Glutamatergic neuron (in vitro differentiated cells): Measurements from ENCODE around the gene SIK3. TPM values are rescaled to one million over a fixed set of nuclear protein-coding genes. Genes with fewer than 3 reads are reported as not detected.

Experiments used
- DNase-seq: peaks from one replicate; pipeline ENCODE4 v3.0.0; 2022
- H3K27ac Mint-ChIP-seq: one replicate; pipeline ENCODE4 v1.8.0; 2020; ENCODE audit warnings: mild to moderate bottlenecking, mixed read lengths, inconsistent platforms; ENCODE audit not compliant: unreplicated experiment
- H3K27me3 Mint-ChIP-seq: one replicate; pipeline ENCODE4 v1.8.0; 2020; ENCODE audit warnings: mild to moderate bottlenecking, moderate library complexity, mixed read lengths, inconsistent platforms; ENCODE audit not compliant: unreplicated experiment
- H3K36me3 Mint-ChIP-seq: one replicate; pipeline ENCODE4 v1.8.0; 2020; ENCODE audit warnings: mild to moderate bottlenecking, mixed read lengths, inconsistent platforms; ENCODE audit not compliant: unreplicated experiment
- H3K4me1 Mint-ChIP-seq: one replicate; pipeline ENCODE4 v1.8.0; 2020; ENCODE audit warnings: mild to moderate bottlenecking, low read depth, mixed read lengths, inconsistent platforms; ENCODE audit not compliant: unreplicated experiment
- H3K4me3 Mint-ChIP-seq: one replicate; pipeline ENCODE4 v1.8.0; 2020; ENCODE audit warnings: mild to moderate bottlenecking, mixed read lengths, inconsistent platforms; ENCODE audit not compliant: unreplicated experiment
- H3K9me3 Mint-ChIP-seq: one replicate; pipeline ENCODE4 v1.8.0; 2020; ENCODE audit warnings: mild to moderate bottlenecking, moderate library complexity, mixed read lengths, inconsistent platforms; ENCODE audit not compliant: unreplicated experiment
- CTCF ChIP-seq: fragments of 200-600 bp; sonication (generic); IDR thresholded peaks from one replicate; pipeline ENCODE4 v1.5.0; 2021; ENCODE audit not compliant: partially characterized antibody, unreplicated experiment
- total RNA-seq: library from RNA; stranded (reverse); fragmentation: NEBNext Ultra II Directional; extraction: Animal tissue kit (Norgen Biotek cat#: 25700); gene quantifications from one replicate; pipeline ENCODE4 v1.2.1, GENCODE V29; 2021; ENCODE audit not compliant: unreplicated experiment

The SIK3 gene
- total RNA-seq, 1 donor from 2014 or later: 22.2 TPM

- no peak overlapping the region for H3K4me3 Mint-ChIP-seq
- no peak for DNase-seq
- TF ChIP-seq CTCF: no peak
- H3K36me3 Mint-ChIP-seq: no peaks in the 10 kb centered on the region
- no peak overlapping the region for H3K27ac Mint-ChIP-seq
- no peaks in the 10 kb centered on the region for H3K9me3 Mint-ChIP-seq
- H3K27me3 Mint-ChIP-seq: no peaks in the 10 kb centered on the region
- H3K4me1 Mint-ChIP-seq: peaks cover 2% of the 10 kb centered on the region
Measured at GRCh38 chr11:117044287-117045035, 53.8 kb downstream of the SIK3 start.

- TF ChIP-seq CTCF: no peak
- H3K27ac Mint-ChIP-seq: no peak overlapping the region
- no peaks in the 10 kb centered on the region for H3K9me3 Mint-ChIP-seq
- H3K36me3 Mint-ChIP-seq: no peaks in the 10 kb centered on the region
- H3K27me3 Mint-ChIP-seq: no peaks in the 10 kb centered on the region
- no peak overlapping the region for H3K4me3 Mint-ChIP-seq
- no peak for DNase-seq
- peaks cover 2% of the 10 kb centered on the region for H3K4me1 Mint-ChIP-seq
Measured at GRCh38 chr11:117042689-117043088, 55.5 kb downstream of the SIK3 start.

- H3K4me1 Mint-ChIP-seq: peaks cover 2% of the 10 kb centered on the region
- H3K4me3 Mint-ChIP-seq: no peak overlapping the region
- no peak overlapping the region for H3K27ac Mint-ChIP-seq
- DNase-seq: no peak
- no peak for TF ChIP-seq CTCF
- no peaks in the 10 kb centered on the region for H3K27me3 Mint-ChIP-seq
- H3K9me3 Mint-ChIP-seq: no peaks in the 10 kb centered on the region
- H3K36me3 Mint-ChIP-seq: no peaks in the 10 kb centered on the region
Measured at GRCh38 chr11:117039900-117040299, 58.3 kb downstream of the SIK3 start.

- H3K4me1 Mint-ChIP-seq: peaks cover 2% of the 10 kb centered on the region
- TF ChIP-seq CTCF: no peak
- no peak overlapping the region for H3K27ac Mint-ChIP-seq
- H3K9me3 Mint-ChIP-seq: no peaks in the 10 kb centered on the region
- H3K4me3 Mint-ChIP-seq: no peak overlapping the region
- H3K27me3 Mint-ChIP-seq: no peaks in the 10 kb centered on the region
- no peaks in the 10 kb centered on the region for H3K36me3 Mint-ChIP-seq
- no peak for DNase-seq
Measured at GRCh38 chr11:117039270-117039669, 59.0 kb downstream of the SIK3 start.

GRCh38 chr11:117037975-117038350 is 60.3 kb downstream of the SIK3 start:
- Mint-ChIP-seq H3K27ac (no peak overlapping the region), H3K36me3 (no peaks in the 10 kb centered on the region), H3K27me3 (no peaks in the 10 kb centered on the region), H3K4me3 (no peak overlapping the region), H3K9me3 (no peaks in the 10 kb centered on the region), H3K4me1 (peaks cover 2% of the 10 kb centered on the region)
- DNase-seq: no peak
- TF ChIP-seq CTCF: no peak
